Activated CD8-positive, alpha-beta memory T cell treated with anti-CD3 and anti-CD28 coated beads, Interleukin-2, amount 10 ng/mL, durations not matched to agents 7 days and 5 days (primary cell): Measurements from ENCODE around the gene SF3A1. TPM values are rescaled to one million over a fixed set of nuclear protein-coding genes. Genes with fewer than 3 reads are reported as not detected.
"Not testable (repeated sequence)": the region's sequence is repeated elsewhere in the genome, so short reads cannot be mapped to it uniquely, and the experiment has no call there.

Source experiments
- ATAC-seq: fragments of 150-1000 bp; cut with Tn5 transposase; one replicate; pipeline ENCODE4 v1.10.0; 2021; ENCODE audit warnings: moderate library complexity
- CTCF ChIA-PET: fragments of 350-600 bp; sonication (Branson Sonifier 250); formaldehyde crosslinking; loops from one replicate; lab custom pipeline; 2021; ENCODE audit warnings: antibody characterized with exemption; lab: Charles Lee
- DNase-seq: peaks from one replicate; pipeline ENCODE4 v3.0.0-alpha.2; 2020
- H3K27ac Mint-ChIP-seq: one replicate; pipeline ENCODE4 v1.8.0; 2021; ENCODE audit warnings: mild to moderate bottlenecking, mixed read lengths
- H3K27me3 Mint-ChIP-seq: one replicate; pipeline ENCODE4 v1.8.0; 2021; ENCODE audit warnings: mixed read lengths
- H3K36me3 Mint-ChIP-seq: one replicate; pipeline ENCODE4 v1.8.0; 2021; ENCODE audit warnings: mild to moderate bottlenecking, mixed read lengths
- H3K4me1 Mint-ChIP-seq: one replicate; pipeline ENCODE4 v1.8.0; 2021; ENCODE audit warnings: mixed read lengths
- H3K4me3 Mint-ChIP-seq: one replicate; pipeline ENCODE4 v1.8.0; 2021; ENCODE audit warnings: mild to moderate bottlenecking, moderate library complexity, mixed read lengths
- H3K9me3 Mint-ChIP-seq: one replicate; pipeline ENCODE4 v1.8.0; 2022; ENCODE audit warnings: low read depth, mixed read lengths
- total RNA-seq, 2 experiments: library from RNA; stranded (reverse); gene quantifications; one replicate each; pipeline ENCODE4 v1.2.3, GENCODE V29; 2021

SF3A1 gene, protein sequence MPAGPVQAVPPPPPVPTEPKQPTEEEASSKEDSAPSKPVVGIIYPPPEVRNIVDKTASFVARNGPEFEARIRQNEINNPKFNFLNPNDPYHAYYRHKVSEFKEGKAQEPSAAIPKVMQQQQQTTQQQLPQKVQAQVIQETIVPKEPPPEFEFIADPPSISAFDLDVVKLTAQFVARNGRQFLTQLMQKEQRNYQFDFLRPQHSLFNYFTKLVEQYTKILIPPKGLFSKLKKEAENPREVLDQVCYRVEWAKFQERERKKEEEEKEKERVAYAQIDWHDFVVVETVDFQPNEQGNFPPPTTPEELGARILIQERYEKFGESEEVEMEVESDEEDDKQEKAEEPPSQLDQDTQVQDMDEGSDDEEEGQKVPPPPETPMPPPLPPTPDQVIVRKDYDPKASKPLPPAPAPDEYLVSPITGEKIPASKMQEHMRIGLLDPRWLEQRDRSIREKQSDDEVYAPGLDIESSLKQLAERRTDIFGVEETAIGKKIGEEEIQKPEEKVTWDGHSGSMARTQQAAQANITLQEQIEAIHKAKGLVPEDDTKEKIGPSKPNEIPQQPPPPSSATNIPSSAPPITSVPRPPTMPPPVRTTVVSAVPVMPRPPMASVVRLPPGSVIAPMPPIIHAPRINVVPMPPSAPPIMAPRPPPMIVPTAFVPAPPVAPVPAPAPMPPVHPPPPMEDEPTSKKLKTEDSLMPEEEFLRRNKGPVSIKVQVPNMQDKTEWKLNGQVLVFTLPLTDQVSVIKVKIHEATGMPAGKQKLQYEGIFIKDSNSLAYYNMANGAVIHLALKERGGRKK
- 100 to 1,000 TPM; 214 to 267 TPM for total RNA-seq

- Mint-ChIP-seq H3K27ac (peak within 1 kb of the TSS; percentile 91), H3K4me3 (peak within 1 kb of the TSS; percentile 85), H3K36me3 (peaks cover 27% of the 10 kb centered on the region), H3K27me3 (no peaks in the 10 kb centered on the region), H3K4me1 (peaks cover 43% of the 10 kb centered on the region), H3K9me3 (no peaks in the 10 kb centered on the region)
- CTCF ChIA-PET, result interaction anchor here (0.6 to 7.4 kb wide), 12 partner anchors 12 to 101 kb away, joined by 3 to 58 read pairs (median 3); partner anchors contain the start of genes CASTOR1 and RNF215
- ATAC-seq (peak; percentile 91), DNase-seq (peak; percentile 96)
These were observed at the start of gene SF3A1, which contains the start of gene CCDC157 for GRCh38 chr22:30356449-30357235. TSS of gene SF3A1 (minus strand) at chr22:30356894. CDS start at chr22:30356792, 102 bp downstream. TSS of gene CCDC157 (plus strand) at chr22:30357007. CDS start at chr22:30366001, 8,994 bp downstream.

DNA sequence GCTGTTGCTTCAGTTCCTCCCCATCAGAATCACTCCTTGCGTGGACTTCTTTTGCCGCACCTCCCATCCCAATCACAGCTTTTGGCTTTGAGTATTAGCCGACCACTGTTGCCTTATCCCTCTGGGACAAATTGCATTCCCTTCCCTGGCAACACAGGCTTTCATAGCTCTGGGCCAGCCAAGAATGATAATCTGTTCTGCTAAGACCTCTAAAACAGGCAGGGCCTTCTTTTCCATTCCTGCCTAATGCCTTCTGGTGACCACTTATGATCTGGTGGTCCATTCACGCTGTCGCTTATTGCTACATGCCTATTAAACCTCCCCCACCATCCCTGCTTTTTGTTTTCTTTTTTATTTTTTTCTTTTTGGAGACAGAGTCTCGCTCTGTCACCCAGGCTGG is 49.7 kb upstream of the SF3A1 start:
- no peak for ATAC-seq
- Mint-ChIP-seq H3K27me3 (no peaks in the 10 kb centered on the region), H3K36me3 (peaks cover 3% of the 10 kb centered on the region), H3K9me3 (no peaks in the 10 kb centered on the region), H3K4me1 (peaks cover 7% of the 10 kb centered on the region), H3K4me3 (no peak overlapping the region), H3K27ac (no peak overlapping the region)
- CTCF ChIA-PET, result interaction anchor here (0.8 to 2.5 kb wide), 5 partner anchors 15 to 20 kb away, joined by 3 to 5 read pairs (median 4); partner anchors contain the start of gene RNF215
- DNase-seq, result no peak

DNA sequence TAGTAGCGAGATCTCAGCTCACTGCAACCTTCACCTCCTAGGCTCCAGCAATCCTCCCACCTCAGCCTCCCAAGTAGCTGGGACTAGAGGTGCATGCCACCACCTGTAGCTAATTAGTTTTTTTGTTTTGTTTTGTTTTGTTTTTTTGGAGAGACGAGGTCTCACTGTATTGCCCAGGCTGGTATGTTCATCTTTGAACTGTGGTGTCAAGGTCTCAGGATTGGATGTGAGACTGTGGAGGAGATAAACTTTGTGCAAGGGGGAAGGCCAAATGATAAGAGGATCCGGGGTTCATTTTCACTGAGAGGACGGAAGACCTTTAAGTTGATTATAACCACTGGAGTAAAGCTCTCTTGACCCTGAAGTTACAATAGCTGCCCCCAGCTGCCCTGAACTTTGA is 49.0 kb upstream of the SF3A1 start:
- Mint-ChIP-seq H3K9me3 (no peaks in the 10 kb centered on the region), H3K27me3 (no peaks in the 10 kb centered on the region), H3K4me3 (no peak overlapping the region), H3K36me3 (peaks cover 3% of the 10 kb centered on the region), H3K27ac (no peak overlapping the region), H3K4me1 (peaks cover 7% of the 10 kb centered on the region)
- CTCF ChIA-PET, result interaction anchor here (0.9 to 2.5 kb wide), 7 partner anchors 9 to 79 kb away, joined by 3 to 5 read pairs (median 3); partner anchors contain the start of genes RNF215 and SEC14L2
- no peak for DNase-seq
- no peak for ATAC-seq

GRCh38 chr22:30404307-30404706 is 47.6 kb upstream of the SF3A1 start:
- Mint-ChIP-seq H3K4me3 (no peak overlapping the region), H3K36me3 (peaks cover 3% of the 10 kb centered on the region), H3K9me3 (no peaks in the 10 kb centered on the region), H3K27me3 (no peaks in the 10 kb centered on the region), H3K27ac (no peak overlapping the region), H3K4me1 (peaks cover 7% of the 10 kb centered on the region)
- DNase-seq (no peak), ATAC-seq (no peak)
- CTCF ChIA-PET, result interaction anchor here (1.4 kb wide), 1 partner anchor 8 kb away, joined by 3 read pairs; the partner anchor contains the start of gene SEC14L2

DNA sequence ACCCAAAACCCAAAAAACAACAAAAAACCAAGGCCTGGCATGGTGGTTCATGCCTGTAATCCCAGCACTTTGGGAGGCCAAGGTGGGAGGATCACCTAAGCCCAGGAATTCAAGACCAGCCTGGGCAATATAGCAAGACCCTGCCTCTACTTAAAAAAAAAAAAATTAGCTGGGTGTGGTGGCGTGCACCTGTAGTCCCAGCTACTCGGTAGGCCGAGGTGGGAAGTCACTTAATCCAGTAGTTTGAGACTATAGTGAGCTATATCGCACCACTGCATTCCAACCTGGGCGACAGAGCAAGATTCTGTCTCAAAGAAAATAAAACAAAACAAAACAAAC is 46.0 kb upstream of the SF3A1 start:
- H3K36me3 Mint-ChIP-seq, DNase-seq, H3K9me3 Mint-ChIP-seq, H3K27ac Mint-ChIP-seq, H3K4me3 Mint-ChIP-seq, ATAC-seq, H3K27me3 Mint-ChIP-seq: not testable (repeated sequence)
- CTCF ChIA-PET, result interaction anchor here (1.4 to 3.8 kb wide), 2 partner anchors 11 to 77 kb away, joined by 3 to 21 read pairs; no protein-coding TSS in a partner anchor
- H3K4me1 Mint-ChIP-seq, result peaks cover 12% of the 10 kb centered on the region

- H3K4me3 Mint-ChIP-seq, result no peak overlapping the region
- ATAC-seq, result no peak
- H3K27me3 Mint-ChIP-seq, result peaks cover 13% of the 10 kb centered on the region
- CTCF ChIA-PET, result interaction anchor here (1.4 to 3.8 kb wide), 2 partner anchors 11 to 78 kb away, joined by 3 to 21 read pairs; no protein-coding TSS in a partner anchor
- no peaks in the 10 kb centered on the region for H3K9me3 Mint-ChIP-seq
- peaks cover 3% of the 10 kb centered on the region for H3K36me3 Mint-ChIP-seq
- peaks cover 13% of the 10 kb centered on the region for H3K4me1 Mint-ChIP-seq
- H3K27ac Mint-ChIP-seq, result no peak overlapping the region
- DNase-seq, result no peak
These were observed 45.5 kb upstream of the SF3A1 start for GRCh38 chr22:30402028-30402765.

- not testable (repeated sequence) for H3K36me3 Mint-ChIP-seq, H3K4me3 Mint-ChIP-seq, DNase-seq, H3K27ac Mint-ChIP-seq, ATAC-seq, H3K9me3 Mint-ChIP-seq
- CTCF ChIA-PET, result interaction anchor here (1.4 to 3.8 kb wide), 2 partner anchors 10 to 79 kb away, joined by 3 to 21 read pairs; no protein-coding TSS in a partner anchor
- peaks cover 19% of the 10 kb centered on the region for H3K4me1 Mint-ChIP-seq
- peaks cover 22% of the 10 kb centered on the region for H3K27me3 Mint-ChIP-seq
These were observed 44.3 kb upstream of the SF3A1 start for GRCh38 chr22:30401024-30401423.

GRCh38 chr22:30400159-30400558 is 43.5 kb upstream of the SF3A1 start:
- Mint-ChIP-seq H3K9me3 (no peaks in the 10 kb centered on the region), H3K27ac (no peak overlapping the region), H3K4me1 (peaks cover 20% of the 10 kb centered on the region), H3K36me3 (no peaks in the 10 kb centered on the region), H3K27me3 (peaks cover 27% of the 10 kb centered on the region), H3K4me3 (no peak overlapping the region)
- ATAC-seq (no peak), DNase-seq (no peak)
- CTCF ChIA-PET, result interaction anchor here (0.9 to 21.5 kb wide), 3 partner anchors 9 to 114 kb away, joined by 3 to 508 read pairs (median 21); partner anchors contain the start of gene CASTOR1

GRCh38 chr22:30399718-30400117 is 43.0 kb upstream of the SF3A1 start:
- H3K27me3 Mint-ChIP-seq, result peaks cover 27% of the 10 kb centered on the region

DNA sequence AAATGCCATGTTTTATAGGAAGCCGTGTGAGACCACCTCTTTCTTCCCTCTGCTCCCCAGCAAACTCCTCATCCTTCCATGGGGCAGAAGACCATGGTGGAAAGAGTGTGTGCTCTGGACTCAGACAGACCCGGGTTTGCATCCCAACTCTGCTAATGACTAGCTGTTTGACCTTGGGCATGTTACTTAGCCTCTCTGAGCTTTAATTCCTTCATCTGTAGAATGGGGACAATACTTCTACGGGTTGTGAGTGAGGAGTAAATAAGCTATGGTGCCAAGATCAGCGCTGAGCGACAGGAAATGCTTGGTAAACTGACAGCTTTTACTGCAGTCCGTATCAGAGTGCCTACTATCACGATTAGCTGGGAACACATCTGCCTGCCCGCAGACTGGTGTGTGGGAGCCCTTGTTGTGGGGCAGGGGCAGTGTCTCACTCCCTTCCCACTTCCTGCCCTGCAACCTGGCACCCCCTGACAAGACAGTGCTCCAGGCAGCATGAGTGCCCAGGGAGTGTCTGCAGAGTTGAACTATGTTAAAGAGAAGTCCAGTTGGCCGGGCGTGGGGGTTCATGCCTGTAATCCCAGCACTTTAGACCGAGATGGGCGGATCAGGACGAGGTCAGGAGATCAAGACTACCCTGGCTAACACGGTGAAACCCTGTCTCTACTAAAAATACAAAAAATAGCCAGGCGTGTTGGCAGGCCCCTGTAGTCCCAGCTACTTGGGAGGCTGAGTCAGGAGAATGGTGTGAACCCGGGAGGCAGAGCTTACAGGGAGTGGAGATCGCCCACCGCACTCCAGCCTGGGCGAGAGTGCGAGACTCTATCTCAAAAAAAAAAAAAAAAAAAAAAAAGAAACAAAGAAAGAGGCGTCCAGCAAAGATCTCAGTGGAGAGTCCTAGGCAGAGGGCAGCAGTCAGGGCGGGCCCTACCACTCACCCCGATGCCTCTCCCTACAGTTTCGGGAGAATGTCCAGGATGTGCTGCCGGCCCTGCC is 42.3 kb upstream of the SF3A1 start:
- Mint-ChIP-seq H3K27me3 (peaks cover 27% of the 10 kb centered on the region), H3K36me3 (no peaks in the 10 kb centered on the region), H3K27ac (no peak overlapping the region), H3K4me3 (no peak overlapping the region), H3K4me1 (peaks cover 20% of the 10 kb centered on the region), H3K9me3 (no peaks in the 10 kb centered on the region)
- ATAC-seq (no peak), DNase-seq (no peak)
- CTCF ChIA-PET, result interaction anchor here (0.9 to 21.5 kb wide), 6 partner anchors 12 to 112 kb away, joined by 3 to 508 read pairs (median 8); partner anchors contain the start of genes CASTOR1, MTFP1 and RNF215

More at GRCh38 chr22:30399718-30400117, 43.0 kb upstream of the SF3A1 start:
- peaks cover 20% of the 10 kb centered on the region for H3K4me1 Mint-ChIP-seq
- no peaks in the 10 kb centered on the region for H3K36me3 Mint-ChIP-seq
- no peak for ATAC-seq
- no peak overlapping the region for H3K27ac Mint-ChIP-seq
- no peaks in the 10 kb centered on the region for H3K9me3 Mint-ChIP-seq
- CTCF ChIA-PET, result interaction anchor here (0.9 to 21.5 kb wide), 3 partner anchors 8 to 113 kb away, joined by 3 to 508 read pairs (median 21); partner anchors contain the start of gene CASTOR1
- DNase-seq, result no peak
- H3K4me3 Mint-ChIP-seq, result no peak overlapping the region
